Inflammatory macrophage treated with lipopolysaccharide for 1 hour (primary cell): ENCODE results near the gene DRD2.

Experiments used
- DNase-seq, 2 donors: peaks; one replicate each; pipeline ENCODE4 v3.0.0-alpha.2; 2020 to 2022

Gene DRD2

DNA sequence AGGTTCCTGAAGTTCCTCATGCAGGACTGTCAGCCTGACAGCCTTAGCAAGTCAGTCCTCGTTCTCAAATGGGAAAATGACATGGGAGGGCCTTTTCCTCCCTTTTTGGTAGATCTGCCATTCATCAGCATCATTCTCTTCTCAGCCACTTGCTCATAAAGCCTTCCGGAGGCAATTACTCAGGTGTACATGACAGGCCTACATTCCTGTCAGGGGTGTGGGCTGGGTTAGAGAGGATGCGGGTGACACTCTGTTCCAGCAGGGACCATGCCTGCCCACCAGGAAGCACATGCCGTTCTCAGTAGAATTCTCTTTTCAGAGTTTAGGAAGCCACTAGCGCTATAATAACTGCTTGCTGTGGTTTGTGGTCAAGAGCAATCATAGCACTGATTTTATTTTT is 111.8 kb downstream of the DRD2 start:
- DNase-seq = no peak
